IMR-90 (cell line): ENCODE measurements around the gene CPNE9.

Experiments used
- BHLHE40 ChIP-seq: fragments of 150-350 bp; IDR thresholded peaks from 2 replicates; pipeline ENCODE4 v1.6.1; 2016; ENCODE audit warnings: mild to moderate bottlenecking, low read depth, low read length
- CEBPB ChIP-seq: IDR thresholded peaks from 2 replicates; pipeline ENCODE4 v1.6.1; 2012; ENCODE audit warnings: low read depth, low read length, improper control_type of control experiment
- CHD1 ChIP-seq: IDR thresholded peaks from 2 replicates; pipeline ENCODE4 v1.6.1; 2012; ENCODE audit warnings: low read depth, low read length, improper control_type of control experiment
- ELK1 ChIP-seq: fragments of 150-350 bp; IDR thresholded peaks from 2 replicates; pipeline ENCODE4 v1.6.1; 2016; ENCODE audit warnings: low read depth, mild to moderate bottlenecking, low read length, moderate library complexity, borderline replicate concordance
- FOS ChIP-seq: fragments of 150-350 bp; IDR thresholded peaks from 2 replicates; pipeline ENCODE4 v1.6.1; 2016; ENCODE audit warnings: low read depth, low read length
- MAFK ChIP-seq: IDR thresholded peaks from 2 replicates; pipeline ENCODE4 v1.6.1; 2012; ENCODE audit warnings: low read depth, low read length, improper control_type of control experiment
- MXI1 ChIP-seq: IDR thresholded peaks from 2 replicates; pipeline ENCODE4 v1.6.1; 2012; ENCODE audit warnings: low read depth, mild to moderate bottlenecking, low read length, moderate library complexity, borderline replicate concordance
- NFE2L2 ChIP-seq: fragments of 150-350 bp; IDR thresholded peaks from 2 replicates; pipeline ENCODE4 v1.6.1; 2016; ENCODE audit warnings: low read depth, mild to moderate bottlenecking, low read length
- POLR2A ChIP-seq: IDR thresholded peaks from 2 replicates; pipeline ENCODE4 v1.6.1; 2012; ENCODE audit warnings: mild to moderate bottlenecking, low read depth, low read length
- RAD21 ChIP-seq: IDR thresholded peaks from 2 replicates; pipeline ENCODE4 v1.6.1; 2012; ENCODE audit warnings: low read length, improper control_type of control experiment
- RFX5 ChIP-seq: IDR thresholded peaks from 2 replicates; pipeline ENCODE4 v1.8.0; 2012; ENCODE audit warnings: low read depth, mild to moderate bottlenecking, low read length, moderate library complexity
- TF ChIP-seq, protein P1 (sequence below): conservative IDR thresholded peaks from 2 replicates; pipeline ENCODE4 v1.5.1; 2012; ENCODE audit warnings: mild to moderate bottlenecking, low read depth, low read length, improper control_type of control experiment
- TF ChIP-seq, protein P2 (sequence below): fragments of 150-350 bp; IDR thresholded peaks from 2 replicates; pipeline ENCODE4 v1.6.1; 2017; ENCODE audit warnings: mild to moderate bottlenecking, antibody characterized with exemption, low read length, low read depth

- TF ChIP-seq RFX5 (no peak), POLR2A (no peak), MXI1 (no peak), MAFK (no peak), ELK1 (no peak), RAD21 (no peak), CEBPB (no peak), FOS (no peak), NFE2L2 (no peak), BHLHE40 (no peak), CHD1 (no peak)
- TF ChIP-seq, protein P1, sequence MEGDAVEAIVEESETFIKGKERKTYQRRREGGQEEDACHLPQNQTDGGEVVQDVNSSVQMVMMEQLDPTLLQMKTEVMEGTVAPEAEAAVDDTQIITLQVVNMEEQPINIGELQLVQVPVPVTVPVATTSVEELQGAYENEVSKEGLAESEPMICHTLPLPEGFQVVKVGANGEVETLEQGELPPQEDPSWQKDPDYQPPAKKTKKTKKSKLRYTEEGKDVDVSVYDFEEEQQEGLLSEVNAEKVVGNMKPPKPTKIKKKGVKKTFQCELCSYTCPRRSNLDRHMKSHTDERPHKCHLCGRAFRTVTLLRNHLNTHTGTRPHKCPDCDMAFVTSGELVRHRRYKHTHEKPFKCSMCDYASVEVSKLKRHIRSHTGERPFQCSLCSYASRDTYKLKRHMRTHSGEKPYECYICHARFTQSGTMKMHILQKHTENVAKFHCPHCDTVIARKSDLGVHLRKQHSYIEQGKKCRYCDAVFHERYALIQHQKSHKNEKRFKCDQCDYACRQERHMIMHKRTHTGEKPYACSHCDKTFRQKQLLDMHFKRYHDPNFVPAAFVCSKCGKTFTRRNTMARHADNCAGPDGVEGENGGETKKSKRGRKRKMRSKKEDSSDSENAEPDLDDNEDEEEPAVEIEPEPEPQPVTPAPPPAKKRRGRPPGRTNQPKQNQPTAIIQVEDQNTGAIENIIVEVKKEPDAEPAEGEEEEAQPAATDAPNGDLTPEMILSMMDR, result no peak
- TF ChIP-seq, protein P2, sequence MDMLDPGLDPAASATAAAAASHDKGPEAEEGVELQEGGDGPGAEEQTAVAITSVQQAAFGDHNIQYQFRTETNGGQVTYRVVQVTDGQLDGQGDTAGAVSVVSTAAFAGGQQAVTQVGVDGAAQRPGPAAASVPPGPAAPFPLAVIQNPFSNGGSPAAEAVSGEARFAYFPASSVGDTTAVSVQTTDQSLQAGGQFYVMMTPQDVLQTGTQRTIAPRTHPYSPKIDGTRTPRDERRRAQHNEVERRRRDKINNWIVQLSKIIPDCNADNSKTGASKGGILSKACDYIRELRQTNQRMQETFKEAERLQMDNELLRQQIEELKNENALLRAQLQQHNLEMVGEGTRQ, result no peak
Measured at GRCh38 chr3:9745521-9745920, 41.9 kb downstream of the CPNE9 start.
